Measurements from ENCODE around the gene GPR63. TPM values are rescaled to one million over a fixed set of nuclear protein-coding genes. Genes with fewer than 3 reads are reported as not detected.
A peak's percentile ranks its signal among the peaks of the same experiment; 100 is the strongest.

Gene GPR63
- total RNA-seq, 1 experiment from 2014 or later, result 0.95 TPM

DNA sequence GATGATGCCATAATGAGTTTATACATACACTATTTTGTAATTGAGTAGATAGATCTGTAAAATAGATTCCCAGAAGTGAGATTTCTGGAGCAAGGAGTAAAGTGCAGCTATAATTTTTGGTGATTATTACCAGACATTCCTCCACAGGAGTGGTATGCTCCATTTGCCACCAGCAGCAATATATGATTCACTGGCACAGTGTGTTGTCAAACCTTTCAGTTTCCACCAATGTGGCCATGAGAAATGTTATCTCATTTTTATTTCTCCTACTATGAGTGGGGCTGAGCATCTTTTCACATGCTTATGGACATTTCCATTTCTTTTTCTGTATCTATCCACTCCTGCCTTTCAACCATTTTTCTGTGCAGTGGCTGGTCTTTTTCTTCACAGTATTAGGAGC is 70.5 kb downstream of the GPR63 start:
- Histone ChIP-seq H3K9me3 (ENCODE audit: control insufficient read depth, insufficient read depth, low read depth, low read length) (no peaks in the 10 kb centered on the region), H3K36me3 (ENCODE audit: control insufficient read depth, insufficient read depth, low read length) (no peaks in the 10 kb centered on the region), H3K4me3 (ENCODE audit: low read depth in 2 of 2, low read length in 2 of 2) (no peak overlapping the region), H3K27ac (ENCODE audit: low read length) (no peak overlapping the region), H3K27me3 (ENCODE audit: control insufficient read depth, insufficient read depth, low read length) (no peaks in the 10 kb centered on the region), H3K4me1 (ENCODE audit: control insufficient read depth, insufficient read depth, low read length) (no peaks in the 10 kb centered on the region)
- ChIA-PET CTCF (no interaction called here), POLR2A (no interaction called here)
- intact Hi-C loops (cut with micrococcal nuclease; ENCODE audit: unreplicated experiment), result loop anchor here (10.0 kb wide), 1 partner anchor 142 kb away; no protein-coding TSS in a partner anchor
- BruUV-seq (replicated peaks), result no TSS peak
- TF ChIP-seq POLR2AphosphoS5 (IDR thresholded peaks at IDR 0.05; ENCODE audit: low read depth, low read length) (no peak), TCF7L2 (IDR thresholded peaks at IDR 0.05; ENCODE audit: low read depth, low read length) (no peak), SIN3A (IDR thresholded peaks at IDR 0.05; ENCODE audit: borderline replicate concordance, insufficient read depth, low read depth, low read length) (no peak)
- TF ChIP-seq, protein P1, sequence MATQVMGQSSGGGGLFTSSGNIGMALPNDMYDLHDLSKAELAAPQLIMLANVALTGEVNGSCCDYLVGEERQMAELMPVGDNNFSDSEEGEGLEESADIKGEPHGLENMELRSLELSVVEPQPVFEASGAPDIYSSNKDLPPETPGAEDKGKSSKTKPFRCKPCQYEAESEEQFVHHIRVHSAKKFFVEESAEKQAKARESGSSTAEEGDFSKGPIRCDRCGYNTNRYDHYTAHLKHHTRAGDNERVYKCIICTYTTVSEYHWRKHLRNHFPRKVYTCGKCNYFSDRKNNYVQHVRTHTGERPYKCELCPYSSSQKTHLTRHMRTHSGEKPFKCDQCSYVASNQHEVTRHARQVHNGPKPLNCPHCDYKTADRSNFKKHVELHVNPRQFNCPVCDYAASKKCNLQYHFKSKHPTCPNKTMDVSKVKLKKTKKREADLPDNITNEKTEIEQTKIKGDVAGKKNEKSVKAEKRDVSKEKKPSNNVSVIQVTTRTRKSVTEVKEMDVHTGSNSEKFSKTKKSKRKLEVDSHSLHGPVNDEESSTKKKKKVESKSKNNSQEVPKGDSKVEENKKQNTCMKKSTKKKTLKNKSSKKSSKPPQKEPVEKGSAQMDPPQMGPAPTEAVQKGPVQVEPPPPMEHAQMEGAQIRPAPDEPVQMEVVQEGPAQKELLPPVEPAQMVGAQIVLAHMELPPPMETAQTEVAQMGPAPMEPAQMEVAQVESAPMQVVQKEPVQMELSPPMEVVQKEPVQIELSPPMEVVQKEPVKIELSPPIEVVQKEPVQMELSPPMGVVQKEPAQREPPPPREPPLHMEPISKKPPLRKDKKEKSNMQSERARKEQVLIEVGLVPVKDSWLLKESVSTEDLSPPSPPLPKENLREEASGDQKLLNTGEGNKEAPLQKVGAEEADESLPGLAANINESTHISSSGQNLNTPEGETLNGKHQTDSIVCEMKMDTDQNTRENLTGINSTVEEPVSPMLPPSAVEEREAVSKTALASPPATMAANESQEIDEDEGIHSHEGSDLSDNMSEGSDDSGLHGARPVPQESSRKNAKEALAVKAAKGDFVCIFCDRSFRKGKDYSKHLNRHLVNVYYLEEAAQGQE (IDR thresholded peaks at IDR 0.05; ENCODE audit: insufficient read depth in 1 of 2, low read depth in 2 of 2, low read length in 1 of 2), result no peak
- TF ChIP-seq, protein P2, sequence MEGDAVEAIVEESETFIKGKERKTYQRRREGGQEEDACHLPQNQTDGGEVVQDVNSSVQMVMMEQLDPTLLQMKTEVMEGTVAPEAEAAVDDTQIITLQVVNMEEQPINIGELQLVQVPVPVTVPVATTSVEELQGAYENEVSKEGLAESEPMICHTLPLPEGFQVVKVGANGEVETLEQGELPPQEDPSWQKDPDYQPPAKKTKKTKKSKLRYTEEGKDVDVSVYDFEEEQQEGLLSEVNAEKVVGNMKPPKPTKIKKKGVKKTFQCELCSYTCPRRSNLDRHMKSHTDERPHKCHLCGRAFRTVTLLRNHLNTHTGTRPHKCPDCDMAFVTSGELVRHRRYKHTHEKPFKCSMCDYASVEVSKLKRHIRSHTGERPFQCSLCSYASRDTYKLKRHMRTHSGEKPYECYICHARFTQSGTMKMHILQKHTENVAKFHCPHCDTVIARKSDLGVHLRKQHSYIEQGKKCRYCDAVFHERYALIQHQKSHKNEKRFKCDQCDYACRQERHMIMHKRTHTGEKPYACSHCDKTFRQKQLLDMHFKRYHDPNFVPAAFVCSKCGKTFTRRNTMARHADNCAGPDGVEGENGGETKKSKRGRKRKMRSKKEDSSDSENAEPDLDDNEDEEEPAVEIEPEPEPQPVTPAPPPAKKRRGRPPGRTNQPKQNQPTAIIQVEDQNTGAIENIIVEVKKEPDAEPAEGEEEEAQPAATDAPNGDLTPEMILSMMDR (IDR thresholded peaks at IDR 0.05), result no peak
- in situ Hi-C loops (cut with HindIII; ENCODE audit: low pct_unique_long_range_greater_than_20kb, low sequenced_read_pairs), result no loop called here
- no peak for ATAC-seq
- DNase-seq (ENCODE audit: low read depth, low spot score), result no peak

DNA sequence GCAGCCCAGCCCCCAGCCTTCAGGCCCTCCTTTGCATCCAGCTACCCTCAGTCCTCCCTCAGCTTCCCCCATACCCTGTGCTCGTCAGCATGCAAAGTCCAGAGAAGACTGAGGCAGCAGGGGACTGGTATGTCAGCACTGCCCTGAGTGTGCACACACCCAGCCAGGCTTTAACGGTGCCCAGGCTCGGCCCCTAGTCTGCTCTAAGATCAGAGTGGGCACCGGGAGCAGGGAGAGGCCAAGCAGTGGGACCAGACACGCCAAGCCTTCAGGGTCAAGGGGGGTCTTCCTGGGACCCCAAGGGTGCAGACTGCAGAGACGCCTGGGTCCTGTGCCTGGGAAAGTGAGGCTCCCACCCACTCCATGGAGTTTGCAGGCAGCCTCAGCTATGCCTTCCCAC is 74.7 kb downstream of the GPR63 start:
- TF ChIP-seq POLR2AphosphoS5 (IDR thresholded peaks at IDR 0.05; ENCODE audit: low read depth, low read length) (no peak), TCF7L2 (IDR thresholded peaks at IDR 0.05; ENCODE audit: low read depth, low read length) (no peak), SIN3A (IDR thresholded peaks at IDR 0.05; ENCODE audit: borderline replicate concordance, insufficient read depth, low read depth, low read length) (no peak)
- TF ChIP-seq, protein P2 (IDR thresholded peaks at IDR 0.05), result no peak
- TF ChIP-seq, protein P1 (IDR thresholded peaks at IDR 0.05; ENCODE audit: insufficient read depth in 1 of 2, low read depth in 2 of 2, low read length in 1 of 2), result no peak
- Histone ChIP-seq H3K27me3 (ENCODE audit: control insufficient read depth, insufficient read depth, low read length) (no peaks in the 10 kb centered on the region), H3K4me1 (ENCODE audit: control insufficient read depth, insufficient read depth, low read length) (no peaks in the 10 kb centered on the region), H3K36me3 (ENCODE audit: control insufficient read depth, insufficient read depth, low read length) (no peaks in the 10 kb centered on the region), H3K27ac (ENCODE audit: low read length) (no peak overlapping the region), H3K9me3 (ENCODE audit: control insufficient read depth, insufficient read depth, low read depth, low read length) (no peaks in the 10 kb centered on the region), H3K4me3 (ENCODE audit: low read depth in 2 of 2, low read length in 2 of 2) (no peak overlapping the region)
- ATAC-seq (peak; percentile 42; the same call in 1 of the 2 replicates), DNase-seq (ENCODE audit: low read depth, low spot score) (no peak)
- POLR2A ChIA-PET, result no interaction called here
- CTCF ChIA-PET, result no interaction called here
- BruUV-seq (replicated peaks), result no TSS peak
- in situ Hi-C loops (cut with HindIII; ENCODE audit: low pct_unique_long_range_greater_than_20kb, low sequenced_read_pairs), result no loop called here
- intact Hi-C loops (cut with micrococcal nuclease; ENCODE audit: unreplicated experiment), result loop anchor here (10.0 kb wide), 1 partner anchor 138 kb away; no protein-coding TSS in a partner anchor
